ENCODE measurements around the gene IL3RA.
A peak's percentile ranks its signal among the peaks of the same experiment; 100 is the strongest.

The IL3RA gene

GRCh38 chrX:1419545-1420355 lies 83.2 kb downstream of the IL3RA start:
- H3K14ac ChIP-seq (ENCODE audit: low read length): no peak overlapping the region
- no peak overlapping the region for H2AK5ac ChIP-seq (ENCODE audit: low read depth, low read length)
- H2BK12ac ChIP-seq (ENCODE audit: low read length): no peak overlapping the region
- peak overlapping the region; percentile 73 for H4K8ac ChIP-seq (ENCODE audit: low read depth, low read length)
- no peak overlapping the region for H3K4ac ChIP-seq (ENCODE audit: low read length)
- H2BK120ac ChIP-seq (ENCODE audit: low read depth, low read length): no peak overlapping the region
- H3K27ac ChIP-seq (replicated peaks; ENCODE audit: low read length): no peak overlapping the region
- H3K27me3 ChIP-seq (ENCODE audit: control insufficient read depth in 3 of 3, insufficient read depth in 3 of 3, low read depth in 1 of 3, low read length in 3 of 3): no peaks in the 10 kb centered on the region
- H3K23ac ChIP-seq (ENCODE audit: low read depth, low read length, poor library complexity): peak overlapping the region; percentile 13
- no peak overlapping the region for H3K4me2 ChIP-seq (ENCODE audit: insufficient read depth, low read length, poor library complexity, severe bottlenecking)
- peak overlapping the region; percentile 42 for H3K18ac ChIP-seq (ENCODE audit: low read length)
- H2BK5ac ChIP-seq (ENCODE audit: low read length): no peak overlapping the region
- no peak overlapping the region for H2AFZ ChIP-seq (ENCODE audit: low read length)
- H3K36me3 ChIP-seq (replicated peaks in 1 of 2; ENCODE audit: control insufficient read depth in 2 of 2, insufficient read depth in 2 of 2, low read length in 2 of 2): peaks cover 62 to 86% of the 10 kb centered on the region in 2 donors
- H2BK15ac ChIP-seq (ENCODE audit: low read length): no peak overlapping the region
- H3K4me3 ChIP-seq (ENCODE audit: low read length in 2 of 2): no peak overlapping the region
- H3K79me1 ChIP-seq (ENCODE audit: low read depth, low read length): peaks cover 3% of the 10 kb centered on the region
- WGBS, 2 donors (ENCODE audit: extremely low coverage in 2 of 2, insufficient read length in 2 of 2, insufficient replicate concordance in 1 of 2): no CpG with 5 or more reads among the region's 19 CpGs
- DNase-seq (ENCODE audit: low spot score): no peak
- no peak overlapping the region for H3K9ac ChIP-seq (ENCODE audit: low read depth, low read length, poor library complexity)
- no peak overlapping the region for H4K91ac ChIP-seq (ENCODE audit: low read depth, low read length, poor library complexity)
- H3K4me1 ChIP-seq (ENCODE audit: control insufficient read depth in 2 of 2, insufficient read depth in 1 of 2, low read depth in 1 of 2, low read length in 2 of 2): no peaks in the 10 kb centered on the region
- H3K9me3 ChIP-seq (replicated peaks in 1 of 2; ENCODE audit: control insufficient read depth in 2 of 2, insufficient read depth in 1 of 2, low read depth in 1 of 2, low read length in 2 of 2): peaks cover 31 to 50% of the 10 kb centered on the region in 2 donors

DNA sequence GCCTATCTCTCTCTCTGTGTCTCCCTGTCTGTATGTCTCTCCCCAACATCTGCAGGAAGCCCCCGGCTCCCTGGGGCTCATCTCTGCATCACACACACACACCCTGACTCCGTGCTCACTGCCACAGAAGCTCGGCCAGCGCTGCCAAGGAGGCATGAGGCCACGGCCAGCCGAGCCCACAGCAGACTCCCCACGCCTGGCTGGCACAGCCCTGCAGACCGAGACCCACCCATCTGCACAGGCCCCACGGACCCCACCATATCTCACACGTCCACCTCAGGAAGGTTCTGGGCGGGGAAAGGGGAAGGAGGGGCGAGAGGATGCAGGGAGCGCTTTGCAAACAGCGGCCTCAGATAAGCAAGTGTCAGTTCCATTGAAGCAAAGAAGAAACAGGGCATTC lies 83.8 kb downstream of the IL3RA start:
- Histone ChIP-seq H3K9ac (ENCODE audit: low read depth, low read length, poor library complexity) (no peak overlapping the region), H3K4me3 (ENCODE audit: low read length in 2 of 2) (no peak overlapping the region), H2BK15ac (ENCODE audit: low read length) (no peak overlapping the region), H2BK120ac (ENCODE audit: low read depth, low read length) (no peak overlapping the region), H4K91ac (ENCODE audit: low read depth, low read length, poor library complexity) (no peak overlapping the region), H4K8ac (ENCODE audit: low read depth, low read length) (no peak overlapping the region), H3K23ac (ENCODE audit: low read depth, low read length, poor library complexity) (peak overlapping the region; percentile 45), H3K27ac (replicated peaks; ENCODE audit: low read length) (no peak overlapping the region), H3K79me1 (ENCODE audit: low read depth, low read length) (peaks cover 3% of the 10 kb centered on the region), H3K18ac (ENCODE audit: low read length) (no peak overlapping the region), H2BK5ac (ENCODE audit: low read length) (no peak overlapping the region), H3K4ac (ENCODE audit: low read length) (no peak overlapping the region), H3K9me3 (replicated peaks in 1 of 2; ENCODE audit: control insufficient read depth in 2 of 2, insufficient read depth in 1 of 2, low read depth in 1 of 2, low read length in 2 of 2) (peaks cover 31 to 53% of the 10 kb centered on the region in 2 donors), H2AK5ac (ENCODE audit: low read depth, low read length) (no peak overlapping the region), H3K14ac (ENCODE audit: low read length) (no peak overlapping the region), H2BK12ac (ENCODE audit: low read length) (no peak overlapping the region), H3K4me2 (ENCODE audit: insufficient read depth, low read length, poor library complexity, severe bottlenecking) (no peak overlapping the region), H3K36me3 (replicated peaks in 1 of 2; ENCODE audit: control insufficient read depth in 2 of 2, insufficient read depth in 2 of 2, low read length in 2 of 2) (peaks cover 68 to 92% of the 10 kb centered on the region in 2 donors), H3K27me3 (ENCODE audit: control insufficient read depth in 3 of 3, insufficient read depth in 3 of 3, low read depth in 1 of 3, low read length in 3 of 3) (peaks cover 0 to 2% (median 0%) of the 10 kb centered on the region in 3 experiments), H2AFZ (ENCODE audit: low read length) (no peak overlapping the region), H3K4me1 (ENCODE audit: control insufficient read depth in 2 of 2, insufficient read depth in 1 of 2, low read depth in 1 of 2, low read length in 2 of 2) (no peaks in the 10 kb centered on the region)
- no peak for DNase-seq (ENCODE audit: low spot score)
- no CpG with 5 or more reads among the region's 14 CpGs for WGBS, 2 donors (ENCODE audit: extremely low coverage in 2 of 2, insufficient read length in 2 of 2, insufficient replicate concordance in 1 of 2)

- H3K4me1 ChIP-seq (ENCODE audit: control insufficient read depth in 2 of 2, insufficient read depth in 1 of 2, low read depth in 1 of 2, low read length in 2 of 2): no peaks in the 10 kb centered on the region
- H4K8ac ChIP-seq (ENCODE audit: low read depth, low read length): no peak overlapping the region
- no CpG with 5 or more reads among the region's 19 CpGs for WGBS, 2 donors (ENCODE audit: extremely low coverage in 2 of 2, insufficient read length in 2 of 2, insufficient replicate concordance in 1 of 2)
- peaks cover 65 to 94% of the 10 kb centered on the region in 2 donors for H3K36me3 ChIP-seq (replicated peaks in 1 of 2; ENCODE audit: control insufficient read depth in 2 of 2, insufficient read depth in 2 of 2, low read length in 2 of 2)
- no peak for DNase-seq (ENCODE audit: low spot score)
- no peak overlapping the region for H2AK5ac ChIP-seq (ENCODE audit: low read depth, low read length)
- no peak overlapping the region for H3K9ac ChIP-seq (ENCODE audit: low read depth, low read length, poor library complexity)
- no peak overlapping the region for H2BK12ac ChIP-seq (ENCODE audit: low read length)
- no peak overlapping the region for H3K14ac ChIP-seq (ENCODE audit: low read length)
- H3K23ac ChIP-seq (ENCODE audit: low read depth, low read length, poor library complexity): no peak overlapping the region
- peaks cover 31 to 46% of the 10 kb centered on the region in 2 donors for H3K9me3 ChIP-seq (replicated peaks in 1 of 2; ENCODE audit: control insufficient read depth in 2 of 2, insufficient read depth in 1 of 2, low read depth in 1 of 2, low read length in 2 of 2)
- H3K4ac ChIP-seq (ENCODE audit: low read length): no peak overlapping the region
- H3K4me3 ChIP-seq (ENCODE audit: low read length in 2 of 2): no peak overlapping the region
- H4K91ac ChIP-seq (ENCODE audit: low read depth, low read length, poor library complexity): no peak overlapping the region
- no peak overlapping the region for H2BK5ac ChIP-seq (ENCODE audit: low read length)
- no peak overlapping the region for H3K18ac ChIP-seq (ENCODE audit: low read length)
- H3K27me3 ChIP-seq (ENCODE audit: control insufficient read depth in 3 of 3, insufficient read depth in 3 of 3, low read depth in 1 of 3, low read length in 3 of 3): peaks cover 0 to 2% (median 0%) of the 10 kb centered on the region in 3 experiments
- no peak overlapping the region for H2BK120ac ChIP-seq (ENCODE audit: low read depth, low read length)
- H2AFZ ChIP-seq (ENCODE audit: low read length): no peak overlapping the region
- H2BK15ac ChIP-seq (ENCODE audit: low read length): no peak overlapping the region
- H3K27ac ChIP-seq (replicated peaks; ENCODE audit: low read length): no peak overlapping the region
- H3K79me1 ChIP-seq (ENCODE audit: low read depth, low read length): peaks cover 1% of the 10 kb centered on the region
- H3K4me2 ChIP-seq (ENCODE audit: insufficient read depth, low read length, poor library complexity, severe bottlenecking): no peak overlapping the region
These were observed 85.0 kb downstream of the IL3RA start for GRCh38 chrX:1421433-1422134.

DNA sequence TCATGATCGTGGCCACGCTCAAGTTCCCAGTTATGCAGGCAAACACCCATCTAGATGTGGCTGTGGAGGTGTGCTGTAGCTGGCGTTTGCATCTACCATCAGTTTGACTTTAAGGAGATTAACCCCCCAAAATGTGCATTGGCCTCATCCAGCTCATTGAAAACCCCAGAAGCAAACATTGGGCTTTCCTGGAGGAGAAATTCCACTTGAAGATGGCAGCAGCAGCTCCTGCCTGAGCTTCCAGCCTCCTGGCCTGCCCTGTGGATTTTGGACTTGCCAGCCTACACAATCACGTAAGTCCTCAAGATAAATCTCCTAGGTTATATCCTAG lies 85.5 kb downstream of the IL3RA start:
- no peak overlapping the region for H2BK120ac ChIP-seq (ENCODE audit: low read depth, low read length)
- peaks cover 0 to 2% (median 0%) of the 10 kb centered on the region in 3 experiments for H3K27me3 ChIP-seq (ENCODE audit: control insufficient read depth in 3 of 3, insufficient read depth in 3 of 3, low read depth in 1 of 3, low read length in 3 of 3)
- H3K4me3 ChIP-seq (ENCODE audit: low read length in 2 of 2): no peak overlapping the region
- no peak for DNase-seq (ENCODE audit: low spot score)
- H3K9me3 ChIP-seq (replicated peaks in 1 of 2; ENCODE audit: control insufficient read depth in 2 of 2, insufficient read depth in 1 of 2, low read depth in 1 of 2, low read length in 2 of 2): peaks cover 31 to 42% of the 10 kb centered on the region in 2 donors
- H3K4me1 ChIP-seq (ENCODE audit: control insufficient read depth in 2 of 2, insufficient read depth in 1 of 2, low read depth in 1 of 2, low read length in 2 of 2): no peaks in the 10 kb centered on the region
- H3K4me2 ChIP-seq (ENCODE audit: insufficient read depth, low read length, poor library complexity, severe bottlenecking): no peak overlapping the region
- H3K36me3 ChIP-seq (replicated peaks in 1 of 2; ENCODE audit: control insufficient read depth in 2 of 2, insufficient read depth in 2 of 2, low read length in 2 of 2): peaks cover 62 to 92% of the 10 kb centered on the region in 2 donors
- H2AFZ ChIP-seq (ENCODE audit: low read length): no peak overlapping the region
- no peak overlapping the region for H3K18ac ChIP-seq (ENCODE audit: low read length)
- no peak overlapping the region for H3K23ac ChIP-seq (ENCODE audit: low read depth, low read length, poor library complexity)
- H2BK12ac ChIP-seq (ENCODE audit: low read length): no peak overlapping the region
- H3K9ac ChIP-seq (ENCODE audit: low read depth, low read length, poor library complexity): no peak overlapping the region
- no peaks in the 10 kb centered on the region for H3K79me1 ChIP-seq (ENCODE audit: low read depth, low read length)
- H3K27ac ChIP-seq (replicated peaks; ENCODE audit: low read length): no peak overlapping the region
- no peak overlapping the region for H2BK5ac ChIP-seq (ENCODE audit: low read length)
- no peak overlapping the region for H3K4ac ChIP-seq (ENCODE audit: low read length)
- H3K14ac ChIP-seq (ENCODE audit: low read length): no peak overlapping the region
- no CpG with 5 or more reads among the region's 4 CpGs for WGBS, 2 donors (ENCODE audit: extremely low coverage in 2 of 2, insufficient read length in 2 of 2, insufficient replicate concordance in 1 of 2)
- H2BK15ac ChIP-seq (ENCODE audit: low read length): no peak overlapping the region
- no peak overlapping the region for H2AK5ac ChIP-seq (ENCODE audit: low read depth, low read length)
- H4K91ac ChIP-seq (ENCODE audit: low read depth, low read length, poor library complexity): no peak overlapping the region
- no peak overlapping the region for H4K8ac ChIP-seq (ENCODE audit: low read depth, low read length)

Measured in neuronal stem cell (in vitro differentiated cells).